ENCODE results near the gene PDE4D. TPM values are rescaled to one million over a fixed set of nuclear protein-coding genes. Genes with fewer than 3 reads are reported as not detected.

Gene PDE4D
- total and polyA plus RNA-seq, 2 of the 4 experiments (the other 2 are of a cell fraction): 1.4 to 7.9 TPM

DNA sequence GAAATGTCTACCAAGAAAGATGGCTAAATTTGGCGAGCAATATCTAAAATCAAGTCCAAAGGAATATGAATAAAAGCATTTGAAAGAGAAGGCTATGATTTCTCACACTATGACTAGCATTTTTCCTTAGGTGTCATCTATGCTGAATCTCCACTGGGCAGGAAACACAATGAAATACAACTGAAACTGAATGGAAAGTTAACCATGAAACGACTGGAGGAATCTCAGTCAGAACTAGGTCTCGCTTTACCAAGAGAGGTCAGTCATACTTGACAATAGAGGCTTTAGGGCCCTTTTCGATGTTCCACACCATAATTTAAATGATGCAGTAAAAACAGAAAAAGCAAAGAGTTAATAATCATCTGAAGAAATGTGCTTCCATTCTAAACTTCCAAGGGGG is 339.0 kb downstream of the PDE4D start:
- in situ Hi-C loops (cut with MboI; ENCODE audit: low sequenced_read_pairs): no loop called here
- BruUV-seq (replicated peaks): no TSS peak
- TF ChIP-seq RAD21 (IDR thresholded peaks at IDR 0.05; ENCODE audit: low read length) (no peak), RFX5 (IDR thresholded peaks at IDR 0.05; ENCODE audit: low read depth, low read length) (no peak)
- TF ChIP-seq, protein P1, sequence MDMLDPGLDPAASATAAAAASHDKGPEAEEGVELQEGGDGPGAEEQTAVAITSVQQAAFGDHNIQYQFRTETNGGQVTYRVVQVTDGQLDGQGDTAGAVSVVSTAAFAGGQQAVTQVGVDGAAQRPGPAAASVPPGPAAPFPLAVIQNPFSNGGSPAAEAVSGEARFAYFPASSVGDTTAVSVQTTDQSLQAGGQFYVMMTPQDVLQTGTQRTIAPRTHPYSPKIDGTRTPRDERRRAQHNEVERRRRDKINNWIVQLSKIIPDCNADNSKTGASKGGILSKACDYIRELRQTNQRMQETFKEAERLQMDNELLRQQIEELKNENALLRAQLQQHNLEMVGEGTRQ (IDR thresholded peaks at IDR 0.05; ENCODE audit: low read depth, low read length): no peak
- TF ChIP-seq, protein P2, sequence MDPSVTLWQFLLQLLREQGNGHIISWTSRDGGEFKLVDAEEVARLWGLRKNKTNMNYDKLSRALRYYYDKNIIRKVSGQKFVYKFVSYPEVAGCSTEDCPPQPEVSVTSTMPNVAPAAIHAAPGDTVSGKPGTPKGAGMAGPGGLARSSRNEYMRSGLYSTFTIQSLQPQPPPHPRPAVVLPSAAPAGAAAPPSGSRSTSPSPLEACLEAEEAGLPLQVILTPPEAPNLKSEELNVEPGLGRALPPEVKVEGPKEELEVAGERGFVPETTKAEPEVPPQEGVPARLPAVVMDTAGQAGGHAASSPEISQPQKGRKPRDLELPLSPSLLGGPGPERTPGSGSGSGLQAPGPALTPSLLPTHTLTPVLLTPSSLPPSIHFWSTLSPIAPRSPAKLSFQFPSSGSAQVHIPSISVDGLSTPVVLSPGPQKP (IDR thresholded peaks at IDR 0.05; ENCODE audit: borderline replicate concordance, low read depth, low read length): no peak
- Histone ChIP-seq H3K4me1 (ENCODE audit: control insufficient read depth, insufficient read depth, low read length) (no peaks in the 10 kb centered on the region), H3K27me3 (ENCODE audit: control insufficient read depth, insufficient read depth, low read length) (no peaks in the 10 kb centered on the region), H4K5ac (ENCODE audit: low read depth, low read length) (no peak overlapping the region), H2BK15ac (ENCODE audit: low read depth, low read length) (no peak overlapping the region), H2AK9ac (replicated peaks; ENCODE audit: low read depth, low read length, poor library complexity) (no peak overlapping the region), H2BK120ac (ENCODE audit: low read depth, low read length) (no peak overlapping the region), H3K23ac (ENCODE audit: low read depth, low read length) (no peak overlapping the region), H3K56ac (ENCODE audit: extremely low read depth, insufficient read depth, low read length) (no peak overlapping the region), H3K9me1 (ENCODE audit: insufficient read depth, low read length) (no peaks in the 10 kb centered on the region), H3K9ac (ENCODE audit: low read depth, low read length) (no peak overlapping the region), H2BK5ac (ENCODE audit: low read depth, low read length, poor library complexity, severe bottlenecking) (no peak overlapping the region), H3K18ac (ENCODE audit: low read depth, low read length) (no peak overlapping the region), H3K9me3 (ENCODE audit: control insufficient read depth, insufficient read depth, low read length) (no peaks in the 10 kb centered on the region), H3K36me3 (ENCODE audit: control insufficient read depth, insufficient read depth, low read length) (no peaks in the 10 kb centered on the region), H3K27ac (ENCODE audit: insufficient read depth, low read length) (no peak overlapping the region), H4K20me1 (ENCODE audit: insufficient read depth, low read length) (no peaks in the 10 kb centered on the region), H3K4me2 (ENCODE audit: low read depth, low read length) (no peak overlapping the region), H2AK5ac (ENCODE audit: low read depth, low read length) (no peak overlapping the region), H3K14ac (replicated peaks; ENCODE audit: low read depth, low read length) (no peak overlapping the region), H3K4ac (ENCODE audit: low read depth, low read length) (no peak overlapping the region), H3K4me3 (ENCODE audit: insufficient read depth, low read depth, low read length) (no peak overlapping the region), H2AFZ (replicated peaks; ENCODE audit: low read length, poor library complexity) (no peak overlapping the region), H2BK20ac (ENCODE audit: low read depth, low read length) (no peak overlapping the region), H3K79me1 (ENCODE audit: low read depth in 1 of 2, low read length in 2 of 2) (no peaks in the 10 kb centered on the region), H4K91ac (ENCODE audit: insufficient read depth, low read depth, low read length) (no peak overlapping the region), H4K8ac (ENCODE audit: low read depth in 2 of 2, low read length in 2 of 2) (no peak overlapping the region)
- ChIA-PET POLR2A (ENCODE audit: unreplicated experiment) (interaction anchor here (0.5 kb wide), 1 partner anchor 16 kb away, joined by 3 read pairs; no protein-coding TSS in a partner anchor), CTCF (no interaction called here)
- dilution Hi-C loops (cut with HindIII; ENCODE audit: low sequenced_read_pairs, unreplicated experiment): no loop called here
- intact Hi-C loops (cut with micrococcal nuclease): no loop called here
- ATAC-seq (ENCODE audit: low read depth): no peak
- WGBS, 2 experiments (ENCODE audit: extremely low coverage in 2 of 2, insufficient read length in 1 of 2): no CpG with 5 or more reads among the region's 4 CpGs
- DNase-seq: no peak

All from IMR-90 (cell line).